ENCODE results near the gene MACROH2A1.

Gene MACROH2A1

DNA sequence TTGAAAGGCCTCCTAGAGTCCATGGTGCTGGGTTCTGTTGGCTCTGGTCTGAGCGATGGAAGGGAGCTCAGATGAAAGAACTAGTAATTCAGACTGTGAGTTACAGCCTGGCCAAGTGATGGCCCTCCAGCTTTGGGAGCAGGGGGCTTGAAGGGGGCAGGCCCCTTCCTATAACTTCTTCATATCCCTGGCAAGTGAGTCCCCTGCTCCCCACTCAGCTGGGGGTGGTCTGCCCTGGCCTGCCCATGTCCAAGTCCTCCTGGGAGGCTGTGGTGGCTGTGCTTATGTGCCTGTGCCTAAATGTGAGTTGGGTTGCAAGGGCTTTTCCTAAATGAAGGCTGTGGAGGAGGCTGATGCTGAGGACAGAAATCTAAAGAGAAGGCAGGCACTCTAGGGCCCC lies 80.1 kb downstream of the MACROH2A1 start:
- no peak for DNase-seq (ENCODE audit: low read depth in 1 of 2, low spot score in 1 of 2)
- Histone ChIP-seq H3K4me3 (replicated peaks; ENCODE audit: insufficient read depth, low read length) (no peak overlapping the region), H3K27me3 (ENCODE audit: insufficient read depth, poor library complexity, severe bottlenecking) (no peaks in the 10 kb centered on the region), H3K27ac (replicated peaks) (no peak overlapping the region)
- TF ChIP-seq SPI1 (IDR thresholded peaks at IDR 0.05; ENCODE audit: borderline replicate concordance, low read depth) (no peak), REST (IDR thresholded peaks at IDR 0.05; ENCODE audit: insufficient replicate concordance, low read depth) (no peak), GABPA (IDR thresholded peaks at IDR 0.05; ENCODE audit: low read depth) (no peak), CTCF (IDR thresholded peaks at IDR 0.05; ENCODE audit: insufficient read depth, low read length) (no peak), POLR2AphosphoS5 (IDR thresholded peaks at IDR 0.05; ENCODE audit: low read depth) (no peak)

GRCh38 chr5:135318037-135318436 lies 81.0 kb downstream of the MACROH2A1 start:
- Histone ChIP-seq H3K27me3 (ENCODE audit: insufficient read depth, poor library complexity, severe bottlenecking) (no peaks in the 10 kb centered on the region), H3K4me3 (replicated peaks; ENCODE audit: insufficient read depth, low read length) (no peak overlapping the region), H3K27ac (replicated peaks) (no peak overlapping the region)
- DNase-seq (ENCODE audit: low read depth in 1 of 2, low spot score in 1 of 2) = no peak
- TF ChIP-seq CTCF (IDR thresholded peaks at IDR 0.05; ENCODE audit: insufficient read depth, low read length) (no peak), REST (IDR thresholded peaks at IDR 0.05; ENCODE audit: insufficient replicate concordance, low read depth) (no peak), GABPA (IDR thresholded peaks at IDR 0.05; ENCODE audit: low read depth) (no peak), SPI1 (IDR thresholded peaks at IDR 0.05; ENCODE audit: borderline replicate concordance, low read depth) (no peak), POLR2AphosphoS5 (IDR thresholded peaks at IDR 0.05; ENCODE audit: low read depth) (no peak)

GRCh38 chr5:135317286-135317685 lies 81.7 kb downstream of the MACROH2A1 start:
- no peaks in the 10 kb centered on the region for H3K27me3 ChIP-seq (ENCODE audit: insufficient read depth, poor library complexity, severe bottlenecking)
- no peak for DNase-seq (ENCODE audit: low read depth in 1 of 2, low spot score in 1 of 2)
- no peak overlapping the region for H3K4me3 ChIP-seq (replicated peaks; ENCODE audit: insufficient read depth, low read length)
- TF ChIP-seq REST (IDR thresholded peaks at IDR 0.05; ENCODE audit: insufficient replicate concordance, low read depth) (no peak), GABPA (IDR thresholded peaks at IDR 0.05; ENCODE audit: low read depth) (no peak), POLR2AphosphoS5 (IDR thresholded peaks at IDR 0.05; ENCODE audit: low read depth) (no peak)
- H3K27ac ChIP-seq (replicated peaks) = no peak overlapping the region

GRCh38 chr5:135315386-135315785 lies 83.6 kb downstream of the MACROH2A1 start:
- Histone ChIP-seq H3K27me3 (ENCODE audit: insufficient read depth, poor library complexity, severe bottlenecking) (no peaks in the 10 kb centered on the region), H3K27ac (replicated peaks) (no peak overlapping the region), H3K4me3 (replicated peaks; ENCODE audit: insufficient read depth, low read length) (no peak overlapping the region)
- TF ChIP-seq POLR2AphosphoS5 (IDR thresholded peaks at IDR 0.05; ENCODE audit: low read depth) (no peak), CTCF (IDR thresholded peaks at IDR 0.05; ENCODE audit: insufficient read depth, low read length) (no peak), SPI1 (IDR thresholded peaks at IDR 0.05; ENCODE audit: borderline replicate concordance, low read depth) (no peak), GABPA (IDR thresholded peaks at IDR 0.05; ENCODE audit: low read depth) (no peak), REST (IDR thresholded peaks at IDR 0.05; ENCODE audit: insufficient replicate concordance, low read depth) (no peak)
- DNase-seq (ENCODE audit: low read depth in 1 of 2, low spot score in 1 of 2) = no peak
